GM10248 (cell line): ENCODE measurements around the gene DQX1.
A peak's percentile ranks its signal among the peaks of the same experiment; 100 is the strongest.

ENCODE experiments used
- CTCF ChIA-PET: fragments of 300-600 bp; sonication (Branson Sonifier 250); formaldehyde crosslinking; extraction: SDS; loops from one replicate; lab custom pipeline; 2021; ENCODE audit warnings: antibody characterized with exemption; lab: Yijun Ruan, JAX
- POLR2A ChIA-PET: fragments of 350-650 bp; sonication (Branson Sonifier 250); formaldehyde crosslinking; extraction: SDS; loops from one replicate; lab custom pipeline; 2020; ENCODE audit warnings: antibody characterized with exemption; lab: Yijun Ruan, JAX
- DNase-seq: peaks from one replicate; pipeline ENCODE4 v3.0.0; 2012; ENCODE audit errors: extremely low spot score
- TF ChIP-seq, protein P1 (sequence below): IDR thresholded peaks from 2 replicates; pipeline ENCODE4 v1.5.1; 2012; ENCODE audit warnings: mild to moderate bottlenecking, low read depth; ENCODE audit errors: extremely low read depth, missing control alignments, control extremely low read depth

Gene DQX1

DNA sequence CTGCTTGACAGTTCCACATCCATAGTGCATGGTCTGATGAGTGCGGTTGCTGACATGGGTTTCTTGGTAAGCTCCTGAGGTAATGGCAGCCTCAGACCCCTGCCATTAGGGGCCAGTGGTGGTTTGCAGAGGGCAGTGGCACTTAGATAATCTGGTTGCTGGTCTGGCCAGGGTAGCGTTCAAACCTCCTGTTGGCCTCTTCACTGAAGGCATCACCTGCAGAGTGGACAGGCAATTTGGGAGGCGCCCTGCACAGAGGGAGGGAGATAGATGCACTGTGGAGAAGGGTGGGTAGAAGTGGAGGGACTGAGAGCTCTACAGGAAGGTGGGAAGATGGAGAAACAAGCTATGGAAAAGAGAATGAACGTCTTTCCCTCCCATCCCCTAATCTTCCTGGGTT is 7.4 kb upstream of the DQX1 start:
- TF ChIP-seq, protein P1, sequence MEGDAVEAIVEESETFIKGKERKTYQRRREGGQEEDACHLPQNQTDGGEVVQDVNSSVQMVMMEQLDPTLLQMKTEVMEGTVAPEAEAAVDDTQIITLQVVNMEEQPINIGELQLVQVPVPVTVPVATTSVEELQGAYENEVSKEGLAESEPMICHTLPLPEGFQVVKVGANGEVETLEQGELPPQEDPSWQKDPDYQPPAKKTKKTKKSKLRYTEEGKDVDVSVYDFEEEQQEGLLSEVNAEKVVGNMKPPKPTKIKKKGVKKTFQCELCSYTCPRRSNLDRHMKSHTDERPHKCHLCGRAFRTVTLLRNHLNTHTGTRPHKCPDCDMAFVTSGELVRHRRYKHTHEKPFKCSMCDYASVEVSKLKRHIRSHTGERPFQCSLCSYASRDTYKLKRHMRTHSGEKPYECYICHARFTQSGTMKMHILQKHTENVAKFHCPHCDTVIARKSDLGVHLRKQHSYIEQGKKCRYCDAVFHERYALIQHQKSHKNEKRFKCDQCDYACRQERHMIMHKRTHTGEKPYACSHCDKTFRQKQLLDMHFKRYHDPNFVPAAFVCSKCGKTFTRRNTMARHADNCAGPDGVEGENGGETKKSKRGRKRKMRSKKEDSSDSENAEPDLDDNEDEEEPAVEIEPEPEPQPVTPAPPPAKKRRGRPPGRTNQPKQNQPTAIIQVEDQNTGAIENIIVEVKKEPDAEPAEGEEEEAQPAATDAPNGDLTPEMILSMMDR = no peak
- ChIA-PET POLR2A (no interaction called here), CTCF (interaction anchor here (1.2 to 9.3 kb wide), 7 partner anchors 11 to 54 kb away, joined by 4 to 76 read pairs (median 16); partner anchors contain the start of genes CCDC142 and TTC31)
- no peak for DNase-seq

DNA sequence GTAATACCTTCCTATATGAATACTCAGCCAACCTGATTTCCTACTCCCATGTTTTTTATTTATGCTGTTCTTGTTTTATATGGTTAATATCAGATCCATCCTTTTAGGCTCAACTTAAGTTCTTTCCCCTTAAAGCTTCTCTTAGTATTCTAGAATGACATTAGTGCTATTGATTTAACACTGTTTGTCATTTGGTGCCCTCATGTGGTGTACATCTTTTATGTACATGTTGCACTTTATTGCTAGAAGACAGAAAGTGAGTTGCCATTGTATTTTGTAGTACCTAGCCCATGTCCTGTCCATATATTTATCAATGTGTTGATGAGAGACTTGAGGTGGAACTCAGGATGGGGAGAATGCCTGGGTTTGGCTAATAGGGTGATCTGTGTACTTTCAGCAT is 6.2 kb upstream of the DQX1 start:
- TF ChIP-seq, protein P1 = peak; percentile 41
- POLR2A ChIA-PET = no interaction called here
- CTCF ChIA-PET = interaction anchor here (0.9 to 9.3 kb wide), 19 partner anchors 8 to 282 kb away, joined by 3 to 76 read pairs (median 9); partner anchors contain the start of genes CCDC142, MRPL53, PCGF1 and TTC31
- no peak for DNase-seq

DNA sequence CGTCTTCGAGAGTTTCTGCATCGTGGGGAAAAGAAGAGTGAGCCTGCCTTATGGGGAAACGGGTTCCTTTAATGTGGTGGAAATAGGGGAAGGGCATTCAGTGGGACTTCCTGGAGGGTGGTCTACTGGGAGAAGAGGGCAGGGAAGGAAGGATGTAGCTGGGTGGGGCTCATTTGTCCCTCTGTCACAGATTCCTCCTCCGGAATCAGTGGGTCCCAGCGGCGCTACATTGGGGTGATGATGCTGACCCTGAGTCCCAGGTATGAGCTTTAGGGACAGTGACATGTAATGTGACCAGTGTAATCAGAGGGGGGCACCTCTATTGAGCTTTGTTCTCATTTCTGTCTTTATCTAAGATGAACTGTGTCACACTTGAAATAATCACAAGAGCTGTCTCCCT is 5.6 kb upstream of the DQX1 start:
- TF ChIP-seq, protein P1 = no peak
- POLR2A ChIA-PET = interaction anchor here (1.2 kb wide), 1 partner anchor 31 kb away, joined by 3 read pairs; no protein-coding TSS in a partner anchor
- CTCF ChIA-PET = interaction anchor here (0.7 to 9.3 kb wide), 21 partner anchors 9 to 282 kb away, joined by 3 to 76 read pairs (median 6); partner anchors contain the start of genes CCDC142, MRPL53, PCGF1 and TTC31

DNA sequence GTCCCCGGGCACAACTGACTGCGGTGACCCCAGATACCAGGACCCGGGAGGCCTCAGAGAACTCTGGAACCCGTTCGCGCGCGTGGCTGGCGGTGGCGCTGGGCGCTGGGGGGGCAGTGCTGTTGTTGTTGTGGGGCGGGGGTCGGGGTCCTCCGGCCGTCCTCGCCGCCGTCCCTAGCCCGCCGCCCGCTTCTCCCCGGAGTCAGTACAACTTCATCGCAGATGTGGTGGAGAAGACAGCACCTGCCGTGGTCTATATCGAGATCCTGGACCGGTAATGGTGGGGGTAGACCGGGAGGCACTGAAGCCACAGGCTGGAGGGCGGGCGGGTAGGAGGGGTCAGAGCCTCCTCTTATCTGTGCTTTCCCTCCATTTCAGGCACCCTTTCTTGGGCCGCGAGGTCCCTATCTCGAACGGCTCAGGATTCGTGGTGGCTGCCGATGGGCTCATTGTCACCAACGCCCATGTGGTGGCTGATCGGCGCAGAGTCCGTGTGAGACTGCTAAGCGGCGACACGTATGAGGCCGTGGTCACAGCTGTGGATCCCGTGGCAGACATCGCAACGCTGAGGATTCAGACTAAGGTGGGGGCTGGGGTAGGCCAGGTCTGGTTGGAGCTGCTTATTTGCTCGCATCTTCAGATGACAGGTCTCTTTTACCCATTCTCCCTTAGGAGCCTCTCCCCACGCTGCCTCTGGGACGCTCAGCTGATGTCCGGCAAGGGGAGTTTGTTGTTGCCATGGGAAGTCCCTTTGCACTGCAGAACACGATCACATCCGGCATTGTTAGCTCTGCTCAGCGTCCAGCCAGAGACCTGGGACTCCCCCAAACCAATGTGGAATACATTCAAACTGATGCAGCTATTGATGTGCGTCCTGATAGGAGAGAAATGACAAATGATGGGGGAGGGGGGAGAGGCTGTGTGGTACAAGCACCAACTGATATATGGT is 4.5 kb upstream of the DQX1 start:
- peak; percentile 82 for DNase-seq
- TF ChIP-seq, protein P1 = no peak
- ChIA-PET POLR2A (interaction anchor here (0.6 to 2.3 kb wide), 9 partner anchors 9 to 417 kb away, joined by 3 to 12 read pairs (median 5); partner anchors contain the start of genes PCGF1 and WBP1), CTCF (interaction anchor here (0.7 to 9.3 kb wide), 20 partner anchors 10 to 281 kb away, joined by 3 to 76 read pairs (median 6); partner anchors contain the start of genes CCDC142, PCGF1, TTC31 and WBP1)

More for the DNA sequence above, 5.6 kb upstream of the DQX1 start:
- no peak for DNase-seq

DNA sequence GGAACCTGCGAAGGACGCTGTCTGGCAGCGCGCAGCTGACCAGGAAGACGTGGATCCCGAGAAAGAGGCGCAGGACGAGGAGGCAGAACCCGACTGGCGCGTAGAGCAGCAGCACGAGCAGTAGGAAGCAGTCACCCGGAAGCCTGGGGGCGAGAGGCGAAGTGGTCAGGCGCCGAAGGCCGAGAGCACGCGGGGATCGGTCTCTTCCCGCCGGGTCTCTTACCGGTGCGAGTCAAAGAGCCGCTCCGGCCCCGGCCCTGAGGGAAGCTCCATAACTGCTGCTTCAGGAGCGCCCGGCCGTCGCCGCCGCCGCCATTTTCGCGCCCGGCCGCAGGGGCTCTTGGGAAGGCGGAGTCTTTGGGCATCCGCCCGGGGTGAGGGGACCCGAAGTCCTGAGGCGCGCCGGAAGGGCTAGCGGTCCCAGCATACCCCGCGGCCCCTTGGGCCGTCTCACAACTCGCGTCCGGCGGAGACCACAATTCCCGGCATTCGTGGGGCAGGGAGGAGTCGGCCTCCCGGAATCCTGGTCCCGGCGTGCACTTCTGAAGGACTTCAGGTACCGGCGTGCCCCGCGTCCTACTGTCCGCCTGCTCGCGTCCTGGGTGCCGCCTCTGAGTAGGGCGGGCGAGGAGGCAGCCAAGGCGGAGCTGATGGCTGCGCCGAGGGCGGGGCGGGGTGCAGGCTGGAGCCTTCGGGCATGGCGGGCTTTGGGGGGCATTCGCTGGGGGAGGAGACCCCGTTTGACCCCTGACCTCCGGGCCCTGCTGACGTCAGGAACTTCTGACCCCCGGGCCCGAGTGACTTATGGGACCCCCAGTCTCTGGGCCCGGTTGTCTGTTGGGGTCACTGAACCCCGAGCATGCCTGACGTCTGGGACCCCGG is 3.6 kb upstream of the DQX1 start, which contains the start of the genes AUP1 and HTRA2:
Gene AUP1, minus strand, starts transcription at position 350 of the 882 bp plus-strand sequence. Its CDS starts 77 bp downstream, at position 273.
Gene HTRA2, plus strand, starts transcription at position 577 of the 882 bp plus-strand sequence. Its CDS starts 74 bp downstream, at position 651.
- POLR2A ChIA-PET = interaction anchor here (0.6 to 2.3 kb wide), 6 partner anchors 10 to 417 kb away, joined by 3 to 12 read pairs (median 5); partner anchors contain the start of genes PCGF1 and WBP1
- DNase-seq = peak; percentile 98
- CTCF ChIA-PET = interaction anchor here (1.0 to 9.3 kb wide), 12 partner anchors 9 to 71 kb away, joined by 3 to 76 read pairs (median 8); partner anchors contain the start of genes CCDC142, PCGF1, TTC31 and WBP1
- TF ChIP-seq, protein P1 = no peak
